ENCODE measurements around the gene PLXDC1.

Gene PLXDC1

DNA sequence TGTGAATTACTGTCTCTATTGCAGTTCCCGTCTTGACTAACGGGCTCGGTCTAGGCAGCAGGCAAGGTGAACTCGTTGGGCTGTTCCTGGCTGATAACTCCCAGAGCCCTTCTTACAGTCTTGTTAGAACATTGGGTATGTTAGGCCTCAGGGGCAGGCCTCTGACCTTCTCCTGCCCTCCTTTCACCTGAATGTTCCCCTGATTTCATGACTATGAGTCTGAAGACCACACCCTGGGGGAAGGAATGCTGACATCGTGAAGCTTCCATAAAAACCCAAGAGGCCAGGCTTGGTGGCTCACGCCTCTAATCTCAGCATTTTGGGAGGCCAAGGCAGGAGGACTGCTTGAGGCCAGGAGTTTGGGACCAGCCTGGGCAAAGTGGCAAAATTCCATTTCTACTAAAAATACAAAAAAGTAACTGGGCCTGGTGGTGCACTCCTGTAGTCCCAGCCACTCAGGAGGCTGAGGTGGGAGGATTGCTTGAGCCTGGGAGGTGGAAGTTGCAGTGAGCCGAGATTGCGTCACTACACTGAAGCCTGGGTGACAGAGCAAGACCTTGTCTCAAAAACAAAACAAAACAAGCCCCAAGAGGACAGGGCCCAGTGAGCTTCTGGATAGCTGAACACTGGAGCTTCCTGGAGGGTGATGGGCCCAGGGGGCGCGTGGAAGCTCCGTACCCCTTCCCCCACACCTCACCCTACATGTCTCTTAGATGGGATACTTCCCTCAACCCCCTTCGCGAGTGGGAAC, 136.5 kb downstream of the PLXDC1 start:
- DNase-seq (ENCODE audit: low spot score): no peak

DNA sequence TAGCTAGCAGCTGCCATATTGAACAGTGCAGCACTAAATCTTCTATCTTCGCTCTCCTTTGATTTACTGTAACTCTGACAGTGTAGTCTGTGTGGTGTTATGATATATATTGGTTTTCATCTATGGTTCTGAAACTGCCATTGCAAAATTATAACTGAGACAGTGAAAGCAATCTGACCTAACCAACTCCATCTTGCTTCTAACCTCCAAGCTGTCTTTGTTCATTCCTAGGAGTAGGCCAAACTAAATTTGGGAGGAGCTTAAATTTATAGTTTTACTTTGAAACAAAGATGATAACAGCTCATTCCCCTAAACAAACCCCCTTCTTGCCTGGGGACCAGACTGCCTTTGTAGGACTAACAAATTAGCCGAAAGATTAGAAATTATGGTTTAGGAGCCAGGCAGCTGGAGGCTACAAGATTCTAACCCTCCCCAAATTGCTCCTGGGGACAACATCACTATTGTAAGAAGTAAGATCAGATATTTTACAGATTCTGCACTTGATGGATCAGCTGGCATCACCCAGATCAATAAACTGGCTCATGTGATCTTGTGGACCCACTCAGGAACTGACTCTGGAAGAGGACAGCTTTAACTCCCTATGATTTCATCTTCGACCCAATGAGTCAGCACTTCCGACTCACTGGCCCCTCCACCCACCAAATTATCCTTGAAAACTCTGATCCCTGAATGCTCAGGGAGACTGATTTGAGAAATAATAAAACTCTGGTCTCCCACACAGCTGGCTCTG, 137.2 kb downstream of the PLXDC1 start:
- no peak for DNase-seq (ENCODE audit: low spot score)

Measured in ecto neural progenitor cell (in vitro differentiated cells).